Measurements from ENCODE around the gene PTPN6. TPM values are rescaled to one million over a fixed set of nuclear protein-coding genes. Genes with fewer than 3 reads are reported as not detected.

PTPN6 gene
- total RNA-seq, 1 experiment from 2014 or later: 13.7 TPM

DNA sequence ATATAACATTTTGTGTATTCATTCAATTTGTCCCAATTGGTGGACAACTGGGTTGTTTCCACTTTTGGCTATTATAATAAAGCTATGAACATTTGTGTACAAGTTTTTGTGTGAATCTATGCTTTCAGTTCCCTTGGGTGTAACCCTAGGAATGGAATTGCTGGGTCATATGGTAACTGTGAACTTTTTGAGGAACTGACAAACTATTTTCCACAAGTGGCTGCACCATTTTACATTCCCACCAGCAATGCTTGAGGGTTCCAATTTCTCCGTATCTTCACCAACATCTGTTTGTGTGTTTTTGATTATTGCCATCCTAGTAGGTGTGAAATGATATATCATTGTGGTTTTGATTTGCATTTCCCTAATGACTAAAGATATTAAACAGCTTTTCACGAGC, 54.2 kb downstream of the PTPN6 start:
- intact Hi-C loops (cut with micrococcal nuclease; ENCODE audit: unreplicated experiment): no loop called here

DNA sequence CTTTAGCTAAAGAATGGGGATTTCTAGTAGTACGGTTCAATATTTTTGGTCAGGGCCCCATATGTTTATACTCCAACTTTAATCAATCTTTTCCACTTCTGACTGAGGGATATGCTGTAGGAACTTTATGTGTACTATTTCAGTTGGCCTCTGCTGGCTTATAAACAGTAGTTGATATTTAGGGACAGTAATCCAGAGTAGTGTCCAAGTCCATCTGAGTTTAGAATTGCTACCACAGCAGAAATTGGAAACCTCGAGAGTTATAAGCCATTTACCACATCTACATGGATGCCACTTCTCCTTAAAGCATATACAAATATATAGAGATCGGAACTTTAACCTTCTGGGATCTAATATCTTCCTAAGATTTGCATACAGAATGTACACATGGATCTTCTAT, 55.5 kb downstream of the PTPN6 start:
- intact Hi-C loops (cut with micrococcal nuclease; ENCODE audit: unreplicated experiment): no loop called here

More for the DNA sequence above, 54.2 kb downstream of the PTPN6 start:
- ChIA-PET POLR2A (no interaction called here), CTCF (no interaction called here)
- Histone ChIP-seq H3K4me3 (ENCODE audit: low read depth in 2 of 2, low read length in 2 of 2) (no peak overlapping the region), H3K9me3 (ENCODE audit: control insufficient read depth, insufficient read depth, low read depth, low read length) (no peaks in the 10 kb centered on the region), H3K27ac (ENCODE audit: low read length) (no peak overlapping the region), H3K36me3 (ENCODE audit: control insufficient read depth, insufficient read depth, low read length) (peaks cover 3% of the 10 kb centered on the region), H3K27me3 (ENCODE audit: control insufficient read depth, insufficient read depth, low read length) (no peaks in the 10 kb centered on the region), H3K4me1 (ENCODE audit: control insufficient read depth, insufficient read depth, low read length) (no peaks in the 10 kb centered on the region)
- TF ChIP-seq POLR2AphosphoS5 (IDR thresholded peaks at IDR 0.05; ENCODE audit: low read depth, low read length): no peak
- TF ChIP-seq, protein P1, sequence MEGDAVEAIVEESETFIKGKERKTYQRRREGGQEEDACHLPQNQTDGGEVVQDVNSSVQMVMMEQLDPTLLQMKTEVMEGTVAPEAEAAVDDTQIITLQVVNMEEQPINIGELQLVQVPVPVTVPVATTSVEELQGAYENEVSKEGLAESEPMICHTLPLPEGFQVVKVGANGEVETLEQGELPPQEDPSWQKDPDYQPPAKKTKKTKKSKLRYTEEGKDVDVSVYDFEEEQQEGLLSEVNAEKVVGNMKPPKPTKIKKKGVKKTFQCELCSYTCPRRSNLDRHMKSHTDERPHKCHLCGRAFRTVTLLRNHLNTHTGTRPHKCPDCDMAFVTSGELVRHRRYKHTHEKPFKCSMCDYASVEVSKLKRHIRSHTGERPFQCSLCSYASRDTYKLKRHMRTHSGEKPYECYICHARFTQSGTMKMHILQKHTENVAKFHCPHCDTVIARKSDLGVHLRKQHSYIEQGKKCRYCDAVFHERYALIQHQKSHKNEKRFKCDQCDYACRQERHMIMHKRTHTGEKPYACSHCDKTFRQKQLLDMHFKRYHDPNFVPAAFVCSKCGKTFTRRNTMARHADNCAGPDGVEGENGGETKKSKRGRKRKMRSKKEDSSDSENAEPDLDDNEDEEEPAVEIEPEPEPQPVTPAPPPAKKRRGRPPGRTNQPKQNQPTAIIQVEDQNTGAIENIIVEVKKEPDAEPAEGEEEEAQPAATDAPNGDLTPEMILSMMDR (IDR thresholded peaks at IDR 0.05): no peak
- no peak for TF ChIP-seq TCF7L2 (IDR thresholded peaks at IDR 0.05; ENCODE audit: low read depth, low read length)
- TF ChIP-seq, protein P2, sequence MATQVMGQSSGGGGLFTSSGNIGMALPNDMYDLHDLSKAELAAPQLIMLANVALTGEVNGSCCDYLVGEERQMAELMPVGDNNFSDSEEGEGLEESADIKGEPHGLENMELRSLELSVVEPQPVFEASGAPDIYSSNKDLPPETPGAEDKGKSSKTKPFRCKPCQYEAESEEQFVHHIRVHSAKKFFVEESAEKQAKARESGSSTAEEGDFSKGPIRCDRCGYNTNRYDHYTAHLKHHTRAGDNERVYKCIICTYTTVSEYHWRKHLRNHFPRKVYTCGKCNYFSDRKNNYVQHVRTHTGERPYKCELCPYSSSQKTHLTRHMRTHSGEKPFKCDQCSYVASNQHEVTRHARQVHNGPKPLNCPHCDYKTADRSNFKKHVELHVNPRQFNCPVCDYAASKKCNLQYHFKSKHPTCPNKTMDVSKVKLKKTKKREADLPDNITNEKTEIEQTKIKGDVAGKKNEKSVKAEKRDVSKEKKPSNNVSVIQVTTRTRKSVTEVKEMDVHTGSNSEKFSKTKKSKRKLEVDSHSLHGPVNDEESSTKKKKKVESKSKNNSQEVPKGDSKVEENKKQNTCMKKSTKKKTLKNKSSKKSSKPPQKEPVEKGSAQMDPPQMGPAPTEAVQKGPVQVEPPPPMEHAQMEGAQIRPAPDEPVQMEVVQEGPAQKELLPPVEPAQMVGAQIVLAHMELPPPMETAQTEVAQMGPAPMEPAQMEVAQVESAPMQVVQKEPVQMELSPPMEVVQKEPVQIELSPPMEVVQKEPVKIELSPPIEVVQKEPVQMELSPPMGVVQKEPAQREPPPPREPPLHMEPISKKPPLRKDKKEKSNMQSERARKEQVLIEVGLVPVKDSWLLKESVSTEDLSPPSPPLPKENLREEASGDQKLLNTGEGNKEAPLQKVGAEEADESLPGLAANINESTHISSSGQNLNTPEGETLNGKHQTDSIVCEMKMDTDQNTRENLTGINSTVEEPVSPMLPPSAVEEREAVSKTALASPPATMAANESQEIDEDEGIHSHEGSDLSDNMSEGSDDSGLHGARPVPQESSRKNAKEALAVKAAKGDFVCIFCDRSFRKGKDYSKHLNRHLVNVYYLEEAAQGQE (IDR thresholded peaks at IDR 0.05; ENCODE audit: insufficient read depth in 1 of 2, low read depth in 2 of 2, low read length in 1 of 2): no peak
- no peak for TF ChIP-seq SIN3A (IDR thresholded peaks at IDR 0.05; ENCODE audit: borderline replicate concordance, insufficient read depth, low read depth, low read length)
- BruUV-seq (replicated peaks): no TSS peak
- ATAC-seq: no peak
- no peak for DNase-seq (ENCODE audit: low read depth, low spot score)
- in situ Hi-C loops (cut with HindIII; ENCODE audit: low pct_unique_long_range_greater_than_20kb, low sequenced_read_pairs): no loop called here

More for the DNA sequence above, 55.5 kb downstream of the PTPN6 start:
- Histone ChIP-seq H3K36me3 (ENCODE audit: control insufficient read depth, insufficient read depth, low read length) (peaks cover 3% of the 10 kb centered on the region), H3K4me3 (ENCODE audit: low read depth in 2 of 2, low read length in 2 of 2) (no peak overlapping the region), H3K27me3 (ENCODE audit: control insufficient read depth, insufficient read depth, low read length) (no peaks in the 10 kb centered on the region), H3K27ac (ENCODE audit: low read length) (no peak overlapping the region), H3K9me3 (ENCODE audit: control insufficient read depth, insufficient read depth, low read depth, low read length) (no peaks in the 10 kb centered on the region), H3K4me1 (ENCODE audit: control insufficient read depth, insufficient read depth, low read length) (no peaks in the 10 kb centered on the region)
- ChIA-PET CTCF (no interaction called here), POLR2A (no interaction called here)
- in situ Hi-C loops (cut with HindIII; ENCODE audit: low pct_unique_long_range_greater_than_20kb, low sequenced_read_pairs): no loop called here
- TF ChIP-seq, protein P1 (IDR thresholded peaks at IDR 0.05): no peak
- TF ChIP-seq SIN3A (IDR thresholded peaks at IDR 0.05; ENCODE audit: borderline replicate concordance, insufficient read depth, low read depth, low read length) (no peak), TCF7L2 (IDR thresholded peaks at IDR 0.05; ENCODE audit: low read depth, low read length) (no peak), POLR2AphosphoS5 (IDR thresholded peaks at IDR 0.05; ENCODE audit: low read depth, low read length) (no peak)
- TF ChIP-seq, protein P2 (IDR thresholded peaks at IDR 0.05; ENCODE audit: insufficient read depth in 1 of 2, low read depth in 2 of 2, low read length in 1 of 2): no peak
- DNase-seq (ENCODE audit: low read depth, low spot score) (no peak), ATAC-seq (no peak)
- no TSS peak for BruUV-seq (replicated peaks)

Data from Panc1 (cell line).